Activated CD8-positive, alpha-beta T cell treated with anti-CD3 and anti-CD28 coated beads for 36 hours (primary cell): ENCODE data around the gene USH1G. TPM values are rescaled to one million over a fixed set of nuclear protein-coding genes. Genes with fewer than 3 reads are reported as not detected.

Experiments used
- ATAC-seq: fragments of 200-7000 bp; cut with Tn5 transposase; one replicate; pipeline ENCODE4 v1.10.0; 2021; ENCODE audit warnings: mild to moderate bottlenecking, moderate library complexity
- CTCF ChIA-PET: fragments of 350-600 bp; sonication (Branson Sonifier 250); formaldehyde crosslinking; loops from one replicate; lab custom pipeline; 2021; ENCODE audit warnings: antibody characterized with exemption; lab: Charles Lee
- POLR2A ChIA-PET: fragments of 350-600 bp; sonication (Branson Sonifier 250); formaldehyde crosslinking; loops from one replicate; lab custom pipeline; 2021; ENCODE audit warnings: antibody characterized with exemption; lab: Charles Lee
- DNase-seq: peaks from one replicate; pipeline ENCODE4 v3.0.0-alpha.2; 2020
- H3K27ac Mint-ChIP-seq: one replicate; pipeline ENCODE4 v1.8.0; 2021; ENCODE audit warnings: mild to moderate bottlenecking, mixed read lengths
- H3K27me3 Mint-ChIP-seq: one replicate; pipeline ENCODE4 v1.8.0; 2021; ENCODE audit warnings: mixed read lengths
- H3K36me3 Mint-ChIP-seq: one replicate; pipeline ENCODE4 v1.8.0; 2021; ENCODE audit warnings: low read depth, mixed read lengths
- H3K4me1 Mint-ChIP-seq: one replicate; pipeline ENCODE4 v1.8.0; 2021; ENCODE audit warnings: low read depth, mixed read lengths
- H3K4me3 Mint-ChIP-seq: one replicate; pipeline ENCODE4 v1.8.0; 2021; ENCODE audit warnings: mild to moderate bottlenecking, moderate library complexity, mixed read lengths
- H3K9me3 Mint-ChIP-seq: one replicate; pipeline ENCODE4 v1.8.0; 2021; ENCODE audit warnings: mixed read lengths
- intact Hi-C: fragments of 100-400 bp; cut with micrococcal nuclease; formaldehyde crosslinking; loops from one replicate; pipeline ENCODE4 v1.10.0; 2022
- total RNA-seq, 2 experiments: library from RNA; stranded (reverse); gene quantifications; one replicate each; pipeline ENCODE4 v1.2.3, GENCODE V29; 2021
- TF ChIP-seq, protein P1 (sequence below): fragments of 200-600 bp; IDR thresholded peaks from one replicate; pipeline ENCODE4 v1.8.0; 2022; ENCODE audit warnings: antibody characterized with exemption, mild to moderate bottlenecking

Gene USH1G
- total RNA-seq, 2 experiments from 2014 or later, result not detected

DNA sequence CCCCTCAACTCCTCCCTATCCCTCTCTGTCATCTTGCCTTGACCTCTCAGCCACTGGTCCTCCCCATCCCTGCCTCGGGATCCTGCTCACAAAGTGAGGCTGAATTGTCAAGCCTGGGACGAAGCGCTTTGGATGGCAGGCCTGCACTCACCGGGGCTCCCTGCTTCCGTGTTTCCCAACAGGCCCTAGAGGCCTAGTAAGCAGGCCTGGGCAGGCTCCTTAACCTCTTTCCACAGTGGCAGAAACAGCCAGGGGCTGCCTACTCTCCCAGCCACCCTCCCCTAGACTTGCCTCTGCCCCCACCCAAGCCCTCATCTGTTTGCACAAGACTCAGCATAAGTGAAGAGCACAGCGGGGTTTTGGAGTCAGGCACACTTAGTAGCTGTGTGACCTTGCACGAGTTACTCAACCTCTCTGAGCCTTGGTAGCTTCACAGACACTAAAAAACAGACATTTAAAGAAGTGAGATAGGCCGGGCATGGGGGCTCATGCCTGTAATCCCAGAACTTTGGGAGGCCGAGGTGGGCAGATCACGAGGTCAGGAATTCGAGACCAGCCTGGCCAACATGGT is 24.6 kb downstream of the USH1G start:
- Mint-ChIP-seq H3K4me1 (peaks cover 2% of the 10 kb centered on the region), H3K9me3 (no peaks in the 10 kb centered on the region), H3K4me3 (no peak overlapping the region), H3K36me3 (no peaks in the 10 kb centered on the region), H3K27me3 (peaks cover 30% of the 10 kb centered on the region), H3K27ac (no peak overlapping the region)
- TF ChIP-seq, protein P1, sequence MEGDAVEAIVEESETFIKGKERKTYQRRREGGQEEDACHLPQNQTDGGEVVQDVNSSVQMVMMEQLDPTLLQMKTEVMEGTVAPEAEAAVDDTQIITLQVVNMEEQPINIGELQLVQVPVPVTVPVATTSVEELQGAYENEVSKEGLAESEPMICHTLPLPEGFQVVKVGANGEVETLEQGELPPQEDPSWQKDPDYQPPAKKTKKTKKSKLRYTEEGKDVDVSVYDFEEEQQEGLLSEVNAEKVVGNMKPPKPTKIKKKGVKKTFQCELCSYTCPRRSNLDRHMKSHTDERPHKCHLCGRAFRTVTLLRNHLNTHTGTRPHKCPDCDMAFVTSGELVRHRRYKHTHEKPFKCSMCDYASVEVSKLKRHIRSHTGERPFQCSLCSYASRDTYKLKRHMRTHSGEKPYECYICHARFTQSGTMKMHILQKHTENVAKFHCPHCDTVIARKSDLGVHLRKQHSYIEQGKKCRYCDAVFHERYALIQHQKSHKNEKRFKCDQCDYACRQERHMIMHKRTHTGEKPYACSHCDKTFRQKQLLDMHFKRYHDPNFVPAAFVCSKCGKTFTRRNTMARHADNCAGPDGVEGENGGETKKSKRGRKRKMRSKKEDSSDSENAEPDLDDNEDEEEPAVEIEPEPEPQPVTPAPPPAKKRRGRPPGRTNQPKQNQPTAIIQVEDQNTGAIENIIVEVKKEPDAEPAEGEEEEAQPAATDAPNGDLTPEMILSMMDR, result no peak
- intact Hi-C loops, result no loop called here
- ATAC-seq (no peak), DNase-seq (no peak)
- POLR2A ChIA-PET, result interaction anchor here (1.3 kb wide), 1 partner anchor 25 kb away, joined by 3 read pairs; no protein-coding TSS in a partner anchor
- CTCF ChIA-PET, result interaction anchor here (1.1 to 1.2 kb wide), 2 partner anchors 59 to 63 kb away, joined by 3 to 4 read pairs; no protein-coding TSS in a partner anchor

DNA sequence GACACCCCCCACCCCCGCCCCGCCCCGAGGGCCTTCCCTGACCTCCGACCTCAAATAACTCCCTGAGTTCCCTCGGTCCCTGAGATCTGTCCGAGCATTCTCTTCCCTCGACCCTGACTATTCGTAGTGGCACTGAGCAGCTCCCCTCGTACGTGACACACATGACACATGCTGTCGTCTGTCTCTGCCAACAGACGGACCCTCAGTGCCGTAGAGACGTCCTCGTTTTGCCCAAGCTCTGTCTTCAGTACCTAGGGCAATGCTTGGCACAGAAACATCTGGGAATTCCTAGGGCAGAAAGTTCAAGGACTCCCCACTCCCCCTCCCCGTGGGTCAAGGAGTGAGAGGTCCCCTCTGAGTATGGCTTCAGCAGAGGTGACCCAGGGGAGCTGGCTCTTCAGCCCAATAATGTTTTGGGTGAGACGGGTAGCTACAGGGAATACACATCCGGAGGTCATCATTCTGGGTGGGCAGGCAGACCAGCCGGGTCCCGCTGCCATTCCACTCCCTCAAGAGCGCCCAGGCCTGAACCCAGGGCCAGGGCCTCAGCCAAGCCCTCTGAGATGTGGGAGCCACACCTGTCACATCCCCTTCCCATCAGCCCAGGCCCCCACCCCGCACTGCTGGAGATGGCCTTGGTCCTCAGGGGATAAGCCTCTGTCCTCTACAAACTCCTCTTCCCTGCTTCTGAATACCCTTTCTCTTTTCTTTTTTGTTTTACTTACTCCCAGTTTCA is 29.0 kb downstream of the USH1G start:
- Mint-ChIP-seq H3K27me3 (peaks cover 35% of the 10 kb centered on the region), H3K36me3 (no peaks in the 10 kb centered on the region), H3K4me3 (peak overlapping the region; percentile 26), H3K4me1 (peaks cover 2% of the 10 kb centered on the region), H3K9me3 (no peaks in the 10 kb centered on the region), H3K27ac (no peak overlapping the region)
- no peak for DNase-seq
- POLR2A ChIA-PET, result interaction anchor here (1.0 kb wide), 1 partner anchor 21 kb away, joined by 4 read pairs; no protein-coding TSS in a partner anchor
- no peak for ATAC-seq
- CTCF ChIA-PET, result interaction anchor here (1.3 to 1.4 kb wide), 2 partner anchors 30 to 103 kb away, joined by 4 read pairs; partner anchors contain the start of gene OTOP2
- TF ChIP-seq, protein P1, result no peak
- intact Hi-C loops, result no loop called here

DNA sequence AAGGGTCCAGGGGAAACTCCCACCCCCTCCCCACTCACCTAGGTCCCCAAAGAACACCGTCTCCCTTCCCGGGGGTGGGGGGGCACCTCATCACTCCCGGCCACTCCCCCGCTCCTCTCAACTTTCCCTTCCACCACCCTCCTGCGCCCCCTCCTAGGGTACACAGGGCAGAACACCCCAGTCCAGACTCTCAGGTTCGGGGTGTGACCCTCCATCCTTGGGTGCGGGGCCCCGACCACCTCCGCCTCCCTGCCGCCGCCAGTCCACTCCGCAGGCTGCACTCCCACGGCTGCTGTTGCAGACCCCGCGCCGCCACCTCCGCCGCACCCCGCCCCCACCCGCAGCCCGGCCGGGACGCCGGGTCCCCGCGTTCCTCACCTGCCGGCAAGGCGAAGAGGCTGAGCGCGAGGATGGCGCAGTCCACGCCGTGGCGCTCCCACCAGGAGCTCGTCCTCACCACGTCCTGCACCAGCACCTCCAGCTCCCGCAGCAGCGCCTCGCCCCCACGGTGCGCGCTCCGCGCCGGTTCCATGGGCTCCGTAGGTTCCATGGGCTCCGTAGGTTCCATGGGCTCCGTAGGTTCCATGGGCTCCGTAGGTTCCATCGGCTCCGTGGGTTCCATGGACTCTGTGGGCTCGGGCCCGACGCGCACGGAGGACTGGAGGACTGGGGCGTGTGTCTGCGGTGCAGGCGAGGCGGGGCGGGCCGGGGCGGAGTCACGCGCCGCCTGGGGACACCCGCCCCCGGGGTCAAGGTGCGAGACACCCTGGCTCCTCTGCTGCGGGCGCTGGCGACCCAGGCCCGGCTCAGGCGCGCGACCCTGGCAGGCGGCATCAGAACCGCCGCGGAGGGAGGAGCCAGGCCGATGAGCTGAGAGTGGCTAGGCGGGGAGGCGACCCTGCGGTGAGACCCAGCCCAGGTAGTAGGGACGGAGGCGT is 29.8 kb downstream of the USH1G start, which contains the start of gene FADS6:
Gene FADS6 (minus strand): TSS at position 660 of the 938 bp plus-strand sequence. CDS start 38 bp downstream, at position 622.
- peaks cover 35% of the 10 kb centered on the region for H3K27me3 Mint-ChIP-seq
- H3K27ac Mint-ChIP-seq, result no peak within 1 kb of the TSS
- TF ChIP-seq, protein P1, result no peak
- H3K4me3 Mint-ChIP-seq, result peak within 1 kb of the TSS; percentile 26
- no peaks in the 10 kb centered on the region for H3K9me3 Mint-ChIP-seq
- ChIA-PET POLR2A (interaction anchor here (1.0 kb wide), 1 partner anchor 20 kb away, joined by 4 read pairs; no protein-coding TSS in a partner anchor), CTCF (interaction anchor here (1.1 to 1.3 kb wide), 2 partner anchors 13 to 31 kb away, joined by 3 to 4 read pairs; partner anchors contain the start of gene OTOP2)
- intact Hi-C loops, result no loop called here
- DNase-seq (no peak), ATAC-seq (peak; percentile 55)
- H3K36me3 Mint-ChIP-seq, result no peaks in the 10 kb centered on the region
- H3K4me1 Mint-ChIP-seq, result peaks cover 2% of the 10 kb centered on the region

DNA sequence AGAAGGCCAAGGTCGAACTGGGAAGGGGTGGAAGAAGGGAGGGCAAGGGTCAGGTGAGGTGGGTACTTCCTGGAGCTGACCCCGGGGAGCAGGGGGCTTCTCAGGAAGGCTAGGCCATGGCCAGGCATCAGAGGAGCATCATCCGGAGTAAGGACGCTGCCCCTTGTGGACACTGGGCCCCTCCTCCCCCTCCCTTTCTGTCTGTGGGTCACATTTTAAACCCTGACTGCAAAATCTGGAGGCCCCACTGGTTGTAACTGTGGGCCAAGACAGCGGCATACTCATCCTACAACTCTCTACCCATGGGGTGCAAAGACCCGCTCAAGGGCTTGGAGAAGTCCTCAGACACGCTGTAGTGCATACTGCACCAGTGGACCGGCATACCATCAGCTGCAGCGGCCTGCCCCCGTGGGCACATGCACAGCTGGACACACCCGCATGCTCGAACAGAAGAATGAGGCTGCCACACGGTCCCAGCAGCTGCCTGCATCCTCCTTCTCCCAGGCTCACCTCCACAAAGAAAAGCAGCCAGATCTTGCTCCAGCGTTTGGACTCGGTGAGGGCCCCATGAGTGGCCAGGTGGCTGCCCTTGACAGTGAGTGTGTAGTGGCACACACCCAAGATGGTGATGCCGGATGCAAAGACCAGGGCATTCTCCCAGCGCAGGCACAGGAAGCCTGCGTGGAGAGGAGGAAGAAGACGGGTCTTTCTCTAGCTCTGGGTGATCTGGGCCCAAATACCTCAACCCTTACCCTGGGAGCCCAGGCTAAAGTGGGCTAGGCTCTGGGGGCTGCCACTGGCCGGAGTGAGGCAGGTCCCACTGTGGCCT is 30.8 kb downstream of the USH1G start:
- Mint-ChIP-seq H3K4me3 (no peak overlapping the region), H3K36me3 (no peaks in the 10 kb centered on the region), H3K4me1 (peaks cover 2% of the 10 kb centered on the region), H3K27ac (no peak overlapping the region), H3K9me3 (no peaks in the 10 kb centered on the region), H3K27me3 (peaks cover 35% of the 10 kb centered on the region)
- ChIA-PET POLR2A (no interaction called here), CTCF (interaction anchor here (1.1 to 1.7 kb wide), 2 partner anchors 12 to 66 kb away, joined by 3 to 5 read pairs; no protein-coding TSS in a partner anchor)
- TF ChIP-seq, protein P1, result no peak
- intact Hi-C loops, result no loop called here
- DNase-seq, result no peak
- no peak for ATAC-seq
